ENCODE measurements around the gene MYH8.

The MYH8 gene

GRCh38 chr17:10392880-10393279 lies 28.9 kb downstream of the MYH8 start:
- TF ChIP-seq, protein P1, sequence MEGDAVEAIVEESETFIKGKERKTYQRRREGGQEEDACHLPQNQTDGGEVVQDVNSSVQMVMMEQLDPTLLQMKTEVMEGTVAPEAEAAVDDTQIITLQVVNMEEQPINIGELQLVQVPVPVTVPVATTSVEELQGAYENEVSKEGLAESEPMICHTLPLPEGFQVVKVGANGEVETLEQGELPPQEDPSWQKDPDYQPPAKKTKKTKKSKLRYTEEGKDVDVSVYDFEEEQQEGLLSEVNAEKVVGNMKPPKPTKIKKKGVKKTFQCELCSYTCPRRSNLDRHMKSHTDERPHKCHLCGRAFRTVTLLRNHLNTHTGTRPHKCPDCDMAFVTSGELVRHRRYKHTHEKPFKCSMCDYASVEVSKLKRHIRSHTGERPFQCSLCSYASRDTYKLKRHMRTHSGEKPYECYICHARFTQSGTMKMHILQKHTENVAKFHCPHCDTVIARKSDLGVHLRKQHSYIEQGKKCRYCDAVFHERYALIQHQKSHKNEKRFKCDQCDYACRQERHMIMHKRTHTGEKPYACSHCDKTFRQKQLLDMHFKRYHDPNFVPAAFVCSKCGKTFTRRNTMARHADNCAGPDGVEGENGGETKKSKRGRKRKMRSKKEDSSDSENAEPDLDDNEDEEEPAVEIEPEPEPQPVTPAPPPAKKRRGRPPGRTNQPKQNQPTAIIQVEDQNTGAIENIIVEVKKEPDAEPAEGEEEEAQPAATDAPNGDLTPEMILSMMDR (conservative IDR thresholded peaks at IDR 0.05; ENCODE audit: low read depth, low read length), result no peak
- H3K4me3 ChIP-seq (ENCODE audit: low read depth, low read length), result no peak overlapping the region
- DNase-seq (ENCODE audit: low read depth), result no peak

- DNase-seq (ENCODE audit: low read depth), result no peak
- H3K4me3 ChIP-seq (ENCODE audit: low read depth, low read length), result no peak overlapping the region
- TF ChIP-seq, protein P1 (conservative IDR thresholded peaks at IDR 0.05; ENCODE audit: low read depth, low read length), result no peak
Observed at GRCh38 chr17:10385871-10386270, 35.9 kb downstream of the MYH8 start.

GRCh38 chr17:10384175-10384574 lies 37.6 kb downstream of the MYH8 start:
- DNase-seq (ENCODE audit: low read depth), result no peak
- no peak overlapping the region for H3K4me3 ChIP-seq (ENCODE audit: low read depth, low read length)
- TF ChIP-seq, protein P1 (conservative IDR thresholded peaks at IDR 0.05; ENCODE audit: low read depth, low read length), result no peak

GRCh38 chr17:10380631-10381408 lies 40.9 kb downstream of the MYH8 start:
- TF ChIP-seq, protein P1 (conservative IDR thresholded peaks at IDR 0.05; ENCODE audit: low read depth, low read length), result no peak

GRCh38 chr17:10372906-10373305 lies 48.8 kb downstream of the MYH8 start, which contains the start of gene MYH13:
TSS of gene MYH13 (minus strand) at chr17:10373006. CDS start at chr17:10364530, 8,476 bp downstream.
- H3K4me3 ChIP-seq (ENCODE audit: low read depth, low read length), result no peak within 1 kb of the TSS
- TF ChIP-seq, protein P1 (conservative IDR thresholded peaks at IDR 0.05; ENCODE audit: low read depth, low read length), result no peak

More at GRCh38 chr17:10380631-10381408, 40.9 kb downstream of the MYH8 start:
- peak; percentile 22 for DNase-seq (ENCODE audit: low read depth)
- H3K4me3 ChIP-seq (ENCODE audit: low read depth, low read length), result no peak overlapping the region

DNA sequence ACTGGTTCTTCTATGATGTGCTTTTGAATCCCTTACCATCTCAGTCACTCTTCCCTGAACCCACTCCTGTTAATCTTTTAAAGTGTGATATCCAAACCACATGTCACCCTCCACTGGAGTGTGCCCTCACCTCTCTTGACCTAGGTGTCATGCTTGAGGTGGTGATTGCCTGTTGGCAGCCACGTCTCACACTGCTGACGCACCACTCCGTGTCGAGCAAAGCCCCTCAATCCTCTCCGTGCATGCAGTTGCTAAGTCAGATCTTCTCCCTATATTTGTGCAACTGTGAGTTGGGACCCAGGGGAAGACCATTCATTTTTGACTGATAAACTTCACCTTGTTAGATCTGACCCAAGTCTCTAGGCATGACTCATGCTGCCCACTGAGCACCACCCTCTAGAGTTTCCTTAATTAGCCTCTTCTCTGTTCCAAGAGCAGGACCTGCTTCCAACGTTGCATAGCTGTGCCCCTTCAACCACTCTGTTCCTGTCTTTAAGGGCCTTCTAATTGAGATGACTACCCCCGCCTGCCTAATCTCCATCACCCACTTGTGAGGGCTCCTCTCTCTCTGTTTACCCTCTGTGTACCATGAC lies 51.6 kb downstream of the MYH8 start:
- no peak overlapping the region for H3K4me3 ChIP-seq (ENCODE audit: low read depth, low read length)
- no peak for DNase-seq (ENCODE audit: low read depth)
- TF ChIP-seq, protein P1 (conservative IDR thresholded peaks at IDR 0.05; ENCODE audit: low read depth, low read length), result no peak

More at GRCh38 chr17:10372906-10373305, 48.8 kb downstream of the MYH8 start, which contains the start of gene MYH13:
- no peak for DNase-seq (ENCODE audit: low read depth)

All from choroid plexus epithelial cell (primary cell).